Globus pallidus (tissue), 1 donor: ENCODE data around the gene NPW.
"Not testable (repeated sequence)": the region's sequence is repeated elsewhere in the genome, so short reads cannot be mapped to it uniquely, and the experiment has no call there.

ENCODE experiments used
- DNase-seq: peaks from one replicate; pipeline ENCODE4 v3.0.0-alpha.2; 2015; ENCODE audit warnings: low spot score

The NPW gene

GRCh38 chr16:2002406-2003230, 17.0 kb upstream of the NPW start:
- DNase-seq, result no peak

- no peak for DNase-seq
Observed at GRCh38 chr16:2003231-2003826, 16.3 kb upstream of the NPW start.

GRCh38 chr16:2003827-2004641, 15.6 kb upstream of the NPW start:
- peak; percentile 69 for DNase-seq

- no peak for DNase-seq
Observed at GRCh38 chr16:2004795-2005517, 14.6 kb upstream of the NPW start.

GRCh38 chr16:2005646-2006045, 13.9 kb upstream of the NPW start:
- DNase-seq, result no peak

GRCh38 chr16:2006317-2006716, 13.3 kb upstream of the NPW start:
- no peak for DNase-seq

- no peak for DNase-seq
Observed at GRCh38 chr16:2007081-2007836, 12.3 kb upstream of the NPW start.

- no peak for DNase-seq
Observed at GRCh38 chr16:2008009-2008526, 11.5 kb upstream of the NPW start.

GRCh38 chr16:2008631-2009163, 10.9 kb upstream of the NPW start:
- DNase-seq, result no peak

GRCh38 chr16:2009164-2009711, 10.3 kb upstream of the NPW start:
- DNase-seq, result no peak

GRCh38 chr16:2009791-2010510, 9.6 kb upstream of the NPW start, which contains the start of gene ZNF598:
Gene ZNF598, minus strand, starts transcription at chr16:2009821.
- DNase-seq, result peak; percentile 88

GRCh38 chr16:2011726-2012125, 7.9 kb upstream of the NPW start:
- not testable (repeated sequence) for DNase-seq

- DNase-seq, result no peak
Observed at GRCh38 chr16:2013527-2013926, 6.1 kb upstream of the NPW start.

GRCh38 chr16:2015117-2015946, 4.3 kb upstream of the NPW start:
- DNase-seq, result no peak

- no peak for DNase-seq
Observed at GRCh38 chr16:2015947-2016208, 3.7 kb upstream of the NPW start.

- DNase-seq, result no peak
Observed at GRCh38 chr16:2016407-2016922, 3.1 kb upstream of the NPW start.

- no peak for DNase-seq
Observed at GRCh38 chr16:2019921-2020831, 591 bp downstream of the NPW start.

GRCh38 chr16:2022723-2023091, 3.1 kb downstream of the NPW start:
- no peak for DNase-seq
